Activated CD4-positive, alpha-beta memory T cell treated with anti-CD3 and anti-CD28 coated beads for 36 hours (primary cell): Measurements from ENCODE around the gene PCLAF. TPM values are rescaled to one million over a fixed set of nuclear protein-coding genes. Genes with fewer than 3 reads are reported as not detected.
"Not testable (repeated sequence)": the region's sequence is repeated elsewhere in the genome, so short reads cannot be mapped to it uniquely, and the experiment has no call there.

Experiments
- CTCF ChIA-PET: fragments of 350-600 bp; sonication (Branson Sonifier 250); formaldehyde crosslinking; loops from one replicate; lab custom pipeline; 2021; ENCODE audit warnings: antibody characterized with exemption, inconsistent platforms; lab: Charles Lee
- POLR2A ChIA-PET: fragments of 350-600 bp; sonication (Branson Sonifier 250); formaldehyde crosslinking; loops from one replicate; lab custom pipeline; 2021; ENCODE audit warnings: antibody characterized with exemption; lab: Charles Lee
- DNase-seq: peaks from one replicate; pipeline ENCODE4 v3.0.0-alpha.2; 2020
- H3K27ac Mint-ChIP-seq: one replicate; pipeline ENCODE4 v1.8.0; 2021; ENCODE audit warnings: mixed read lengths
- H3K27me3 Mint-ChIP-seq: one replicate; pipeline ENCODE4 v1.8.0; 2021; ENCODE audit warnings: mixed read lengths
- H3K36me3 Mint-ChIP-seq: one replicate; pipeline ENCODE4 v1.8.0; 2021; ENCODE audit warnings: mixed read lengths
- H3K4me1 Mint-ChIP-seq: one replicate; pipeline ENCODE4 v1.8.0; 2021; ENCODE audit warnings: low read depth, mixed read lengths
- H3K4me3 Mint-ChIP-seq: one replicate; pipeline ENCODE4 v1.8.0; 2021; ENCODE audit warnings: mild to moderate bottlenecking, mixed read lengths
- H3K9me3 Mint-ChIP-seq: one replicate; pipeline ENCODE4 v1.8.0; 2021; ENCODE audit warnings: mixed read lengths
- intact Hi-C: fragments of 100-400 bp; cut with micrococcal nuclease; formaldehyde crosslinking; loops from one replicate; pipeline ENCODE4 v1.15.1; 2023
- total RNA-seq, 2 experiments: library from RNA; stranded (reverse); gene quantifications; one replicate each; pipeline ENCODE4 v1.2.3, GENCODE V29; 2021

PCLAF gene
- total RNA-seq, 2 experiments from 2014 or later, result 82.4 to 85.8 TPM

DNA sequence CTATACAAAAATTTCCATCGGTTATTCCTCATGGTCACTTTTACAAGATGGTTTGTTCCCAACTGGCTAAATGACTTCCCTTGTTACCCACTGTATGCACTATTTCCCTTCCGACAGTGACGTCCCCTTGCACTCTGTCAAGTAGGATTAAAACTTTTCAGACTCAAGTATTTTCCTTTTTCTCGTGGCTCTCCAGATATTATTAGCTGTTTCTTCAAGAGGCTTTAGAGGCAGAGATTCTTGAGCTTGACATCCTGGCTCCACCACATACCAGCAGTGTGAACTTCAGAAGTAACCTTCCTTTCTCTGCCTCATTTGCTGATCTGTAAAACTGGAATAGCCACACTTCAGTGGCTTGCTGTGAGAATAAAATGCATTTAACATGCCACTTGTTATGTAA lies 39.3 kb downstream of the PCLAF start:
- no peaks in the 10 kb centered on the region for H3K9me3 Mint-ChIP-seq
- H3K4me3 Mint-ChIP-seq, result no peak overlapping the region
- H3K4me1 Mint-ChIP-seq, result peaks cover 11% of the 10 kb centered on the region
- DNase-seq, result no peak
- ChIA-PET CTCF (no interaction called here), POLR2A (no interaction called here)
- no peaks in the 10 kb centered on the region for H3K27me3 Mint-ChIP-seq
- intact Hi-C loops, result no loop called here
- H3K27ac Mint-ChIP-seq, result no peak overlapping the region
- H3K36me3 Mint-ChIP-seq, result peaks cover 8% of the 10 kb centered on the region

DNA sequence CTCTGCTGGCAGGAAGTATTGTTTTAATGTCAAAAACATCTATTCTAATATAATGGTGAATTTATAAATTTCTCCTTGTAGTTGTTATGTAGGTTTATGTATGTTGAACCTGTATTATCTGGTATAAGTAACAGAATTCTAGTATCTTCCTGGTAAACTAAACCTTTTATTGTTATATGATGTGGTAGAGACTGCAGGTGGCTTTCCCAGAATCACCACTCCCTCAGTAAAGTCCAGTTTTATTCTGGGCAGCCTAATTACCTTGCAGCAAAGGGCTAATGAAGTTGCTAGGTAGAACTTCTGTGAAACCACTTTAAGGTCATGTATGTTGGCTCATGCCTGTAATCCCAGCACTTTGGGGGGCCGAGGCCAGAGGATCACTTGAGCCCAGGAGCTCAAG lies 40.9 kb downstream of the PCLAF start:
- Mint-ChIP-seq H3K4me1 (peaks cover 18% of the 10 kb centered on the region), H3K4me3 (no peak overlapping the region), H3K9me3 (no peaks in the 10 kb centered on the region), H3K36me3 (peaks cover 8% of the 10 kb centered on the region), H3K27me3 (no peaks in the 10 kb centered on the region), H3K27ac (no peak overlapping the region)
- intact Hi-C loops, result no loop called here
- ChIA-PET POLR2A (no interaction called here), CTCF (no interaction called here)
- DNase-seq, result no peak

DNA sequence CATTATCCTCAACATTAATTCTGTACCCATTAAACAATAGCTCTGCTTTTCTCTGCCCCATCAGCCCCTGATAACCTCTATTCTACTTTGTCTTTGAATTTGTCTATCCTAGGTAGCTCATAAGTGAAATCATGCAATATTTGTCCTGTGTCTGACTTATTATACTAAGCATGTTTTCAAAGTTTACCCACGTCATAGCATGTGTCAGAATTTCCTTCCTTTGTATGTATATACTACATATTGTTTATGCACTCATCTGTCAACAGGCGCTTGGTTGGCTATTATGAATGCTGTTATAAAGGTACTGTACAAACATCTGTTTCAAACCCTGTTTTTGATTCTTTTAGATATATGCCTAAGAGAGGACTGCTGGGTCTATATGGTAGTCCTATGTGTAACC lies 43.5 kb downstream of the PCLAF start:
- ChIA-PET POLR2A (no interaction called here), CTCF (interaction anchor here (1.0 kb wide), 1 partner anchor 392 kb away, joined by 3 read pairs; no protein-coding TSS in a partner anchor)
- no peak for DNase-seq
- H3K9me3 Mint-ChIP-seq, result no peaks in the 10 kb centered on the region
- H3K36me3 Mint-ChIP-seq, result peaks cover 8% of the 10 kb centered on the region
- no peaks in the 10 kb centered on the region for H3K27me3 Mint-ChIP-seq
- H3K27ac Mint-ChIP-seq, result no peak overlapping the region
- intact Hi-C loops, result no loop called here
- no peak overlapping the region for H3K4me3 Mint-ChIP-seq
- peaks cover 31% of the 10 kb centered on the region for H3K4me1 Mint-ChIP-seq

DNA sequence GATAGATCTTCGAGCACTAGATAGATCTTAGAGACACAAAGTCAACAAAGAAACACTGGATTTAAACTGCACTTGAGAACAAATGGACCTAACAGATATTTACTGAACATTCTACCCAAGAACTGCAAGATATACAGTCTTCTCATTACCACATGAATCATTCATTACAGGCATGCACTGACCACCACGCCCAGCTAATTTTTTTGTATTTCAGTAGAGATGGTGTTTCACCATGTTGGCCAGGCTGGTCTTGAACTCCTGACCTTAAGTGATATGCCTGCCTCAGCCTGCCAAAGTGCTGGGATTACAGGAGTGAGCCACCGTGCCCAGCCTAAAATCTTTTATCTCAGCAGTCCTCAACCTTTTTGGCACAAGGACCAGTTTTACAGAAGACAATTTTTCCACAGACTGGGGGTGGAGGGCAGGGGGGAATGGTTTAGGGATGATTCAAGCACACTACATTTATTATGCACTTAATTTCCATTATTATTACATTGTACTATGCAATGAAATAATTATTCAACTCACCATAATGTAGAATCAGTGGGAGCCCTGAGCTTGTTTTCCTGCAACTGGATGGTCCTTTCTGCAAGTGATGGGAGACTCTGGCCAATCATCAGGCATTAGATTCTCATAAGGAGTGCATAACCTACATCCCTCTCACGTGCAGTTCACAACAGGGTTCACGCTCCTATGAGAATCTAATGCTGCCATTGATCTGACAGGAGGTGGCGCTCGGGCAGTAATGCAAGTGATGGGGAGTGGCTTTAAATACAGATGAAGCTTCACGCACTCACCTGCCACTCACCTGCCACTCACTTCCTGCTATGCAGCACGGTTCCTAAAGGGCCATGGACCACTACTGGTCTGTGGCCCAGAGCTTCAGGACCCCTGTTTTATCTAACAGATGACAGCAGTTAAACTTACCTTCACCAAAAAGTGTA lies 47.0 kb downstream of the PCLAF start:
- Mint-ChIP-seq H3K9me3 (no peaks in the 10 kb centered on the region), H3K4me3 (no peak overlapping the region), H3K4me1 (peaks cover 31% of the 10 kb centered on the region), H3K36me3 (peaks cover 8% of the 10 kb centered on the region), H3K27ac (peak overlapping the region; percentile 44), H3K27me3 (no peaks in the 10 kb centered on the region)
- intact Hi-C loops, result no loop called here
- POLR2A ChIA-PET, result no interaction called here
- CTCF ChIA-PET, result interaction anchor here (1.0 kb wide), 1 partner anchor 20 kb away, joined by 3 read pairs; no protein-coding TSS in a partner anchor
- peak; percentile 60 for DNase-seq

DNA sequence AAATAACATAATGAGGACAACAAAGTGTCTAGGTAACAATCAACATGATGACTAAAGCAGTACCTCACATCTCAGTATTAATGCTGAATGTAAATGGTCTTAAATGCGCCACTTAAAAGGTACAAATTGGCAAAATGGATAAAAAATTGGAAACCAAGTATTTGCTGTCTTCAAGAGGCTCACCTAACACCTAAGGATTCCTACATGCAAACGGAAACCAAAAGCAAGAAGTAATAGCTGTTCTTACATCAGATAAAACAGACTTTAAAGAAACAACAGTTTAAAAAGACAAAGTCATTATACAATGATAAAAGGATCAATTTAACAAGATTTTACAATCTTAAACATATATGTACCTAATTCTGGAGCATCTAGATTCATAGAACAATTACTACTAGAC lies 47.7 kb downstream of the PCLAF start:
- H3K9me3 Mint-ChIP-seq, result no peaks in the 10 kb centered on the region
- ChIA-PET POLR2A (no interaction called here), CTCF (no interaction called here)
- no peak for DNase-seq
- intact Hi-C loops, result no loop called here
- peaks cover 31% of the 10 kb centered on the region for H3K4me1 Mint-ChIP-seq
- H3K27me3 Mint-ChIP-seq, result no peaks in the 10 kb centered on the region
- peaks cover 5% of the 10 kb centered on the region for H3K36me3 Mint-ChIP-seq
- H3K27ac Mint-ChIP-seq, result peak overlapping the region; percentile 44
- H3K4me3 Mint-ChIP-seq, result no peak overlapping the region

DNA sequence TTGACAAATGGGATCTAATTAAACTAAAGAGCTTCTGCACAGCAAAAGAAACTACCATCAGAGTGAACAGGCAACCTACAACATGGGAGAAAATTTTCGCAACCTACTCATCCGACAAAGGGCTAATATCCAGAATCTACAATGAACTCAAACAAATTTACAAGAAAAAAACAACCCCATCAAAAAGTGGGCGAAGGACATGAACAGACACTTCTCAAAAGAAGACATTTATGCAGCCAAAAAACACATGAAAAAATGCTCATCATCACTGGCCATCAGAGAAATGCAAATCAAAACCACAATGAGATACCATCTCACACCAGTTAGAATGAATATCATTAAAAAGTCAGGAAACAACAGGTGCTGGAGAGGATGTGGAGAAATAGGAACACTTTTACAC lies 49.6 kb downstream of the PCLAF start:
- CTCF ChIA-PET, H3K36me3 Mint-ChIP-seq, POLR2A ChIA-PET, H3K27ac Mint-ChIP-seq, H3K9me3 Mint-ChIP-seq, H3K27me3 Mint-ChIP-seq, DNase-seq, H3K4me3 Mint-ChIP-seq, intact Hi-C loops: not testable (repeated sequence)
- H3K4me1 Mint-ChIP-seq, result peaks cover 28% of the 10 kb centered on the region

DNA sequence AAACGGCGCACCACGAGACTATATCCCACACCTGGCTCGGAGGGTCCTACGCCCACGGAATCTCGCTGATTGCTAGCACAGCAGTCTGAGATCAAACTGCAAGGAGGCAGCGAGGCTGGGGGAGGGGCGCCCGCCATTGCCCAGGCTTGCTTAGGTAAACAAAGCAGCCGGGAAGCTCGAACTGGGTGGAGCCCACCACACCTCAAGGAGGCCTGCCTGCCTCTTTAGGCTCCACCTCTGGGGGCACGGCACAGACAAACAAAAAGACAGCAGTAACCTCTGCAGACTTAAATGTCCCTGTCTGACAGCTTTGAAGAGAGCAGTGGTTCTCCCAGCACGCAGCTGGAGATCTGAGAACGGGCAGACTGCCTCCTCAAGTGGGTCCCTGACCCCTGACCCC lies 54.3 kb downstream of the PCLAF start:
- CTCF ChIA-PET, H3K4me3 Mint-ChIP-seq, intact Hi-C loops, H3K36me3 Mint-ChIP-seq, H3K27ac Mint-ChIP-seq, POLR2A ChIA-PET, H3K27me3 Mint-ChIP-seq, H3K9me3 Mint-ChIP-seq, H3K4me1 Mint-ChIP-seq, DNase-seq: not testable (repeated sequence)

DNA sequence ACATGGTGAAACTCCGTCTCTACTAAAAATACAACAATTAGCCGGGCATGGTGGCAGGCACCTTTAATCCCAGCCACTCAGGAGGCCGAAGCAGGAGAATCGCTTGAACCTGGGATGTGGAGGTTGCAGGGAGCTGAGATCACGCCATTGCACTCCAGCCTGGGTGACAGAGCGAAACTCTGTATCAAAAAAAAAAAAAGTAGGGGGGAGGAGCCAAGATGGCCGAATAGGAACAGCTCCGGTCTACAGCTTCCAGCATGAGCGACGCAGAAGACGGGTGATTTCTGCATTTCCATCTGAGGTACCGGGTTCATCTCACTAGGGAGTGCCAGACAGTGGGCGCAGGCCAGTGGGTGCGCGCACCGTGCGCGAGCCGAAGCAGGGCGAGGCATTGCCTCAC lies 54.8 kb downstream of the PCLAF start:
- intact Hi-C loops, H3K9me3 Mint-ChIP-seq, H3K27me3 Mint-ChIP-seq, H3K4me3 Mint-ChIP-seq, CTCF ChIA-PET, H3K27ac Mint-ChIP-seq, DNase-seq, H3K36me3 Mint-ChIP-seq, H3K4me1 Mint-ChIP-seq: not testable (repeated sequence)
- POLR2A ChIA-PET, result interaction anchor here (0.6 kb wide), 1 partner anchor 232 kb away, joined by 5 read pairs; no protein-coding TSS in a partner anchor

DNA sequence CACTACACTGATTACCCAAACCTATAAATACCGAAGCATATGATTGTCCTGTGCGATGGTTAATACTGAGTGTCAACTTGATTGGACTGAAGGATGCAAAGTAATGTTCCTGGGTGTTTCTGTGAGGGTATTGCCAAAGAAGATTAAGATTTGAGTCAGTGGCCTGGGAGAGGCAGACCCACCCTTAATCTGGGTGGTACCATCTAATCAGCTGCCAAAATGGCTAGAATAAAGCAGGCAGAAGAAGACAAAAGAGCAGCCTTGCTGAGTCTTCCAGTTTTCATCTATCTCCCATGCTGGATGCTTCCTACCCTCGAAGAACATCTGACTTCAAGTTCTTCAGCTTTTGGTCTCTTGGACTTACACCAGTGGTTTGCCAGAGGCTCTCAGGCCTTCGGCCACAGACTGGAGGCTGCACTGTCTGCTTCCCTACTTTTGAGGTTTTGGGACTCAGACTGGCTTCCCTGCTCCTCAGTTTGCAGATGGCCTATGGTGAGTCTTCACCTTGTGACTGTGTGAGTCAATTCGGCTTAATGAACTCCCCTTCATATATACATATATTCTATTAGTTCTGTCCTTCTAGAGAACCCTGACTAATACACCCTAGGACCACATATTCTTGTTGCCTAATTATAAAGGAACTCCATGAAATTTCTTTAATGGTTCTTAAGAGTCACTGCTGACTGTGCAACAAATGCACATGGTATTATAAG lies 56.9 kb downstream of the PCLAF start:
- Mint-ChIP-seq H3K27ac (no peak overlapping the region), H3K36me3 (no peaks in the 10 kb centered on the region), H3K4me3 (no peak overlapping the region), H3K4me1 (peaks cover 3% of the 10 kb centered on the region), H3K9me3 (no peaks in the 10 kb centered on the region), H3K27me3 (no peaks in the 10 kb centered on the region)
- POLR2A ChIA-PET, result no interaction called here
- no peak for DNase-seq
- intact Hi-C loops, result no loop called here
- CTCF ChIA-PET, result interaction anchor here (0.6 kb wide), 1 partner anchor 173 kb away, joined by 3 read pairs; no protein-coding TSS in a partner anchor

DNA sequence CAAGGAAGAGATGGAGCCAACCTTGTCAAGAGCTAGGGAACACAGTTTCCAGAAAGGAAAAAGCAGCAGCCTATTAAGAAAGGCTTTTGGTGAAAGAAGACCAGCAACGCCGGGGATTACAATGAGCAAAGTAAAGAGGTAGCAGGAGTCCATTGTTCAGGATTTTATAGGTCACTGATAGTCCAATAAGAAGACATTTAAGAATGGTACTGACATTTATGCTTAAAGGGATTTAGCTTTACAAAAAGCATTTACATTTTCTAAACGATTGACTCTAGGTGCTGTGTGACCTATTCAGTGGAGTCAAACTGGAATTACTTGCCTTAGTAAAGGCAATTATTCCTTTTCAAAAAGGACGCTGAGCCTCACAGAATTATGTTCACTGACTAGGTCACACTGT lies 66.0 kb downstream of the PCLAF start:
- H3K27me3 Mint-ChIP-seq, result no peaks in the 10 kb centered on the region
- intact Hi-C loops, result no loop called here
- H3K4me1 Mint-ChIP-seq, result peaks cover 4% of the 10 kb centered on the region
- POLR2A ChIA-PET, result no interaction called here
- CTCF ChIA-PET, result no interaction called here
- H3K27ac Mint-ChIP-seq, result no peak overlapping the region
- H3K9me3 Mint-ChIP-seq, result peaks cover 2% of the 10 kb centered on the region
- no peak for DNase-seq
- H3K36me3 Mint-ChIP-seq, result peaks cover 4% of the 10 kb centered on the region
- H3K4me3 Mint-ChIP-seq, result no peak overlapping the region

DNA sequence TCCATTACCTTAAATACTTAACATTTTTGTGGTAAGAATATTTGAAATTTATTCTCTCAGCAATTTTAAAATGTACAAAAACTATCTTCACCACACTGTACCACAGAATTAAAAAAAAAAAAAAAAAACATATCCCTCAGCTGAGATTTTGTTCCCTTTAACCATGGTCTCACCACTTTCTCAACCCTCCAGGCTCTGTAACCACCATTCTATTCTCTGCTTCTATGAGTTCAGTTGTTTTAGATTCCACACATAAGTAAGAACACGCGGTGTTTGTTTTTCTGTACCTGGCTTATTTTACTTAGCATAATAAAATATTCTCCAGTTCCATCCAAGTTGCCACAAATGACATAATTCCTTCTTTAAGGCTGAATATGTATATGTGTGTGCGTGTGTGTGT lies 66.8 kb downstream of the PCLAF start:
- H3K27me3 Mint-ChIP-seq, result no peaks in the 10 kb centered on the region
- ChIA-PET POLR2A (interaction anchor here (0.6 kb wide), 1 partner anchor 68 kb away, joined by 3 read pairs; no protein-coding TSS in a partner anchor), CTCF (no interaction called here)
- intact Hi-C loops, result no loop called here
- peaks cover 4% of the 10 kb centered on the region for H3K36me3 Mint-ChIP-seq
- H3K9me3 Mint-ChIP-seq, result peaks cover 2% of the 10 kb centered on the region
- no peak overlapping the region for H3K4me3 Mint-ChIP-seq
- H3K4me1 Mint-ChIP-seq, result peaks cover 4% of the 10 kb centered on the region
- no peak for DNase-seq
- no peak overlapping the region for H3K27ac Mint-ChIP-seq
